H9 (cell line): ENCODE data around the gene CRYGN. TPM values are rescaled to one million over a fixed set of nuclear protein-coding genes. Genes with fewer than 3 reads are reported as not detected.

Experiments used
- DNase-seq: peaks from one replicate; pipeline ENCODE4 v3.0.0-alpha.2; 2017
- H2AFZ ChIP-seq: one replicate; pipeline ENCODE4 v1.6.1; 2013; ENCODE audit warnings: mild to moderate bottlenecking, low read length, control low read depth, moderate library complexity
- H2AK5ac ChIP-seq: 2 replicates; pipeline ENCODE4 v1.6.1; 2013; ENCODE audit warnings: low read length, control low read depth, mixed read lengths; ENCODE audit not compliant: insufficient read length
- H2BK120ac ChIP-seq: one replicate; pipeline ENCODE4 v1.6.1; 2013; ENCODE audit warnings: low read depth, mild to moderate bottlenecking, low read length, control low read depth, inconsistent platforms; ENCODE audit not compliant: poor library complexity, severe bottlenecking
- H2BK12ac ChIP-seq: 2 replicates; pipeline ENCODE4 v1.6.1; 2013; ENCODE audit warnings: low read length, control low read depth, mixed read lengths, low read depth; ENCODE audit not compliant: insufficient read length
- H2BK15ac ChIP-seq: 2 replicates; pipeline ENCODE4 v1.6.1; 2013; ENCODE audit warnings: low read depth, low read length, control low read depth
- H2BK20ac ChIP-seq: one replicate; pipeline ENCODE4 v1.6.1; 2013; ENCODE audit warnings: low read depth, mild to moderate bottlenecking, low read length, control low read depth, inconsistent platforms; ENCODE audit not compliant: poor library complexity, severe bottlenecking
- H2BK5ac ChIP-seq: 2 replicates; pipeline ENCODE4 v1.6.1; 2013; ENCODE audit warnings: low read length, control low read depth, mixed read lengths; ENCODE audit not compliant: insufficient read length
- H3K14ac ChIP-seq: 2 replicates; pipeline ENCODE4 v1.6.1; 2013; ENCODE audit warnings: low read length, control low read depth; ENCODE audit not compliant: insufficient read depth
- H3K18ac ChIP-seq: 2 replicates; pipeline ENCODE4 v1.6.1; 2013; ENCODE audit warnings: low read depth, mild to moderate bottlenecking, mixed read lengths, low read length, control low read depth; ENCODE audit not compliant: insufficient read length
- H3K23ac ChIP-seq: 2 replicates; pipeline ENCODE4 v1.6.1; 2013; ENCODE audit warnings: low read length, control low read depth, mixed read lengths, low read depth; ENCODE audit not compliant: insufficient read length
- H3K23me2 ChIP-seq: 2 replicates; pipeline ENCODE4 v1.6.1; 2013; ENCODE audit warnings: low read depth, mild to moderate bottlenecking, mixed read lengths, low read length, control low read depth; ENCODE audit not compliant: insufficient read length, poor library complexity, severe bottlenecking
- H3K27ac ChIP-seq: 2 replicates; pipeline ENCODE4 v1.5.1; 2013; ENCODE audit warnings: low read length, control low read depth, mixed read lengths, low read depth; ENCODE audit not compliant: insufficient read length
- H3K27me3 ChIP-seq: 2 replicates; pipeline ENCODE4 v1.6.1; 2013; ENCODE audit warnings: low read length, control low read depth, inconsistent platforms; ENCODE audit not compliant: insufficient read depth
- H3K4ac ChIP-seq: 2 replicates; pipeline ENCODE4 v1.6.1; 2013; ENCODE audit warnings: low read depth, mild to moderate bottlenecking, control low read depth, inconsistent platforms, low read length, moderate library complexity
- H3K4me1 ChIP-seq: 2 replicates; pipeline ENCODE4 v1.6.1; 2013; ENCODE audit warnings: low read length, control low read depth, inconsistent platforms; ENCODE audit not compliant: insufficient read depth
- H3K4me2 ChIP-seq: 2 replicates; pipeline ENCODE4 v1.6.1; 2013; ENCODE audit warnings: low read length, control low read depth, mixed read lengths; ENCODE audit not compliant: insufficient read length, insufficient read depth
- H3K56ac ChIP-seq: 2 replicates; pipeline ENCODE4 v1.6.1; 2013; ENCODE audit warnings: low read depth, mild to moderate bottlenecking, mixed read lengths, low read length, control low read depth; ENCODE audit not compliant: insufficient read length
- H3K79me1 ChIP-seq: 2 replicates; pipeline ENCODE4 v1.6.1; 2013; ENCODE audit warnings: low read depth, mild to moderate bottlenecking, moderate library complexity, low read length, control low read depth, inconsistent platforms; ENCODE audit not compliant: insufficient read depth, poor library complexity, severe bottlenecking
- H3K79me2 ChIP-seq: 2 replicates; pipeline ENCODE4 v1.6.1; 2013; ENCODE audit warnings: low read length, control low read depth, inconsistent platforms; ENCODE audit not compliant: insufficient read depth
- H3K9ac ChIP-seq: 2 replicates; pipeline ENCODE4 v1.6.1; 2013; ENCODE audit warnings: low read length, control low read depth, mixed read lengths; ENCODE audit not compliant: insufficient read length; ENCODE audit errors: extremely low read depth
- H3K9me3 ChIP-seq: one replicate; pipeline ENCODE4 v1.6.1; 2013; ENCODE audit warnings: low read depth, low read length, inconsistent platforms; ENCODE audit not compliant: control insufficient read depth
- H3T11ph ChIP-seq: one replicate; pipeline ENCODE4 v1.6.1; 2013; ENCODE audit warnings: mild to moderate bottlenecking, low read length, control low read depth, inconsistent platforms
- H4K20me1 ChIP-seq: one replicate; pipeline ENCODE4 v1.6.1; 2013; ENCODE audit not compliant: control insufficient read depth, insufficient read length, insufficient read depth
- H4K5ac ChIP-seq: 2 replicates; pipeline ENCODE4 v1.6.1; 2013; ENCODE audit warnings: low read depth, mild to moderate bottlenecking, mixed read lengths, low read length, control low read depth; ENCODE audit not compliant: insufficient read length
- H4K8ac ChIP-seq: replicated peaks from 2 replicates; pipeline ENCODE4 v1.6.1; 2013; ENCODE audit warnings: low read length, control low read depth, mixed read lengths, low read depth; ENCODE audit not compliant: insufficient read length
- H4K91ac ChIP-seq: 2 replicates; pipeline ENCODE4 v1.6.1; 2013; ENCODE audit warnings: low read depth, mild to moderate bottlenecking, moderate library complexity, mixed read lengths, low read length, control low read depth; ENCODE audit not compliant: insufficient read length
- H3K27ac Mint-ChIP-seq, 3 experiments: 2 replicates in 2 of 3; 3 replicates in 1 of 3; pipeline ENCODE4 v1.8.0; 2020 to 2021; ENCODE audit warnings: mixed read lengths in 3 of 3, mild to moderate bottlenecking in 1 of 3, moderate library complexity in 1 of 3
- H3K27me3 Mint-ChIP-seq: 2 replicates; pipeline ENCODE4 v1.8.0; 2021; ENCODE audit warnings: low read depth, mild to moderate bottlenecking, moderate library complexity, mixed read lengths
- H3K36me3 Mint-ChIP-seq, 3 experiments: 2 replicates in 2 of 3; 3 replicates in 1 of 3; pipeline ENCODE4 v1.8.0; 2020 to 2021; ENCODE audit warnings: low read depth in 3 of 3, mixed read lengths in 3 of 3; ENCODE audit not compliant: insufficient read depth in 1 of 3
- H3K4me1 Mint-ChIP-seq, 2 experiments: 2 replicates each; pipeline ENCODE4 v1.8.0; 2020; ENCODE audit warnings: mixed read lengths in 2 of 2
- H3K4me3 Mint-ChIP-seq, 2 experiments: 2 replicates in 1 of 2; 3 replicates in 1 of 2; pipeline ENCODE4 v1.8.0; 2020 to 2021; ENCODE audit warnings: mild to moderate bottlenecking in 2 of 2, mixed read lengths in 2 of 2, moderate library complexity in 1 of 2
- H3K9me3 Mint-ChIP-seq, 2 experiments: 2 replicates in 1 of 2; 3 replicates in 1 of 2; pipeline ENCODE4 v1.8.0; 2020; ENCODE audit warnings: mild to moderate bottlenecking in 2 of 2, mixed read lengths in 2 of 2, moderate library complexity in 1 of 2
- WGBS: extraction: QIAGEN DNeasy Blood & Tissue Kit; methylation state at CpG from one replicate; pipeline ENCODE4 v1.1.7; 2013; ENCODE audit warnings: missing lambda C conversion rate, low lambda C conversion rate, mixed read lengths; ENCODE audit not compliant: insufficient read length; ENCODE audit errors: extremely low coverage; 5-methylcytosine and 5-hydroxymethylcytosine counted together
- total RNA-seq: library from RNA; stranded (reverse); gene quantifications from 2 replicates; pipeline ENCODE4 v1.2.1, GENCODE V29; 2021
- TF ChIP-seq, protein P1 (sequence below): fragments of 200-600 bp; sonication (generic); conservative IDR thresholded peaks from 3 replicates; pipeline ENCODE4 v1.8.0; 2021; ENCODE audit warnings: antibody characterized with exemption, mild to moderate bottlenecking

Gene CRYGN
- total RNA-seq, 1 experiment from 2014 or later = 1.8 TPM

DNA sequence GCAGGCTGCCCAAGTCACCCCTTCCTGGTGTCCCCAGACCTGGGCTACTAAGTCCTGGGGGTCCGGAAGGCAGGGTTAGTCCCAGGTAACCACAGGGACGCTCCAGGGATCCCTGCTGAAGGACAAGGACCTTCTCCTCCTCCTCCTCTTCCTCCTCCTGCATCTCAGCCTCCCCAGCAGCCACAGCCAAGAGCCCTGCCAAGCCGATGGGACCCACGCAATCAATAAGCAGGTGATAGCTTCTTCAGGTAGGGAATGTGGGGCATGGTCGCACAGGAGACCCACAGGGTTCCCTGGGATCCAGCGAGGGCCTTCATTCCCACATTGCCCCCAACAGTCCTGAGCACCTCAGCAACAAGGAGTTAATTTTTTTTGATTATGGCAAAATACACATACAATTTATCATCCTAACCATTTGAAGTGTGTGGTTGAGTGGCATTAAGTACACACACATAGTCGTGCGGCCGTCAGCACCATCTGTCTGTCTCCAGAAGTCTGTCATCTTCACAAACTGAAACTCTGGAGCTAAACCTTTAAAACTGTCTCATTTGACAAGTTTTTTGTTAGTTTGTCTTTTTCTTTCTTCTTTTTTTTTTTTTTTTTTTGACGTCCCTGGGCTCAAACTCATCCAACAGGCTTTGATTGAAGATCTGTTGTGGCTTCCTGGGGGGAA is 12.1 kb downstream of the CRYGN start:
- DNase-seq = no peak
- Histone ChIP-seq H3K27me3 (no peaks in the 10 kb centered on the region), H2BK15ac (no peak overlapping the region), H3K23ac (no peak overlapping the region), H3K23me2 (no peaks in the 10 kb centered on the region), H2AFZ (no peak overlapping the region), H2BK120ac (no peak overlapping the region), H2BK20ac (no peak overlapping the region), H3K4ac (no peak overlapping the region), H4K8ac (no peak overlapping the region), H2AK5ac (no peak overlapping the region), H3K79me1 (no peaks in the 10 kb centered on the region), H3K79me2 (no peaks in the 10 kb centered on the region), H3K9me3 (no peaks in the 10 kb centered on the region), H3K27ac (no peak overlapping the region), H4K5ac (no peak overlapping the region), H2BK5ac (no peak overlapping the region), H4K91ac (no peak overlapping the region), H3T11ph (no peak overlapping the region), H3K18ac (no peak overlapping the region), H4K20me1 (no peaks in the 10 kb centered on the region), H3K4me1 (peaks cover 3% of the 10 kb centered on the region; the same call in 1 of the 2 replicates), H3K9ac (no peak overlapping the region), H3K56ac (no peak overlapping the region), H3K14ac (no peak overlapping the region), H2BK12ac (no peak overlapping the region), H3K4me2 (no peak overlapping the region)
- TF ChIP-seq, protein P1, sequence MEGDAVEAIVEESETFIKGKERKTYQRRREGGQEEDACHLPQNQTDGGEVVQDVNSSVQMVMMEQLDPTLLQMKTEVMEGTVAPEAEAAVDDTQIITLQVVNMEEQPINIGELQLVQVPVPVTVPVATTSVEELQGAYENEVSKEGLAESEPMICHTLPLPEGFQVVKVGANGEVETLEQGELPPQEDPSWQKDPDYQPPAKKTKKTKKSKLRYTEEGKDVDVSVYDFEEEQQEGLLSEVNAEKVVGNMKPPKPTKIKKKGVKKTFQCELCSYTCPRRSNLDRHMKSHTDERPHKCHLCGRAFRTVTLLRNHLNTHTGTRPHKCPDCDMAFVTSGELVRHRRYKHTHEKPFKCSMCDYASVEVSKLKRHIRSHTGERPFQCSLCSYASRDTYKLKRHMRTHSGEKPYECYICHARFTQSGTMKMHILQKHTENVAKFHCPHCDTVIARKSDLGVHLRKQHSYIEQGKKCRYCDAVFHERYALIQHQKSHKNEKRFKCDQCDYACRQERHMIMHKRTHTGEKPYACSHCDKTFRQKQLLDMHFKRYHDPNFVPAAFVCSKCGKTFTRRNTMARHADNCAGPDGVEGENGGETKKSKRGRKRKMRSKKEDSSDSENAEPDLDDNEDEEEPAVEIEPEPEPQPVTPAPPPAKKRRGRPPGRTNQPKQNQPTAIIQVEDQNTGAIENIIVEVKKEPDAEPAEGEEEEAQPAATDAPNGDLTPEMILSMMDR = no peak
- Mint-ChIP-seq H3K27ac (0 out of 7 replicates have a peak overlapping the region, but pooled peaks of 2 of the 3 experiments have one; percentile 39 to 54), H3K4me1 (peaks cover 33 to 41% of the 10 kb centered on the region in 2 experiments), H3K4me3 (no peak overlapping the region), H3K27me3 (peaks cover 18% of the 10 kb centered on the region), H3K9me3 (no peaks in the 10 kb centered on the region), H3K36me3 (no peaks in the 10 kb centered on the region; a peak in 1 of 7 replicates)
- WGBS = no CpG with 5 or more reads among the region's 10 CpGs
